NCI-H82 treated with DMSO at 0.1 percent for 48 hours (cell line): ENCODE data around the gene AMELY.
"Not testable (repeated sequence)": the region's sequence is repeated elsewhere in the genome, so short reads cannot be mapped to it uniquely, and the experiment has no call there.

Experiments used
- DNase-seq: peaks from one replicate; lab custom pipeline; 2025; ENCODE audit not compliant: unreplicated experiment; lab: John Stamatoyannopoulos, UW

AMELY gene

GRCh38 chrY:6911253-6911881 lies at the start of gene AMELY:
AMELY (minus strand) TSS chrY:6911752; CDS start chrY:6872608, 39,144 bp downstream.
- DNase-seq: no peak

GRCh38 chrY:6949947-6950346 lies 38.4 kb upstream of the AMELY start:
- DNase-seq: no peak

GRCh38 chrY:6948378-6948777 lies 36.8 kb upstream of the AMELY start:
- no peak for DNase-seq

GRCh38 chrY:6947695-6948094 lies 36.1 kb upstream of the AMELY start:
- DNase-seq: no peak

- no peak for DNase-seq
Measured at GRCh38 chrY:6935497-6935896, 23.9 kb upstream of the AMELY start.

- DNase-seq: no peak
Measured at GRCh38 chrY:6931779-6932396, 20.3 kb upstream of the AMELY start.

- DNase-seq: no peak
Measured at GRCh38 chrY:6929237-6929636, 17.7 kb upstream of the AMELY start.

GRCh38 chrY:6928265-6928664 lies 16.7 kb upstream of the AMELY start:
- DNase-seq: no peak

- no peak for DNase-seq
Measured at GRCh38 chrY:6921061-6921460, 9.5 kb upstream of the AMELY start.

- no peak for DNase-seq
Measured at GRCh38 chrY:6913362-6913761, 1.8 kb upstream of the AMELY start.

- no peak for DNase-seq
Measured at GRCh38 chrY:6910372-6911252, 940 bp downstream of the AMELY start, which contains the start of gene TBL1Y. TBL1Y (plus strand) TSS chrY:6910697; CDS start chrY:7025085, 114,388 bp downstream.

GRCh38 chrY:6909856-6910255 lies 1.7 kb downstream of the AMELY start:
- no peak for DNase-seq

GRCh38 chrY:6909118-6909521 lies 2.4 kb downstream of the AMELY start:
- no peak for DNase-seq

- not testable (repeated sequence) for DNase-seq
Measured at GRCh38 chrY:6908021-6908420, 3.5 kb downstream of the AMELY start.

- DNase-seq: no peak
Measured at GRCh38 chrY:6907591-6907990, 4.0 kb downstream of the AMELY start.

GRCh38 chrY:6902116-6902515 lies 9.4 kb downstream of the AMELY start:
- not testable (repeated sequence) for DNase-seq

GRCh38 chrY:6895236-6895635 lies 16.3 kb downstream of the AMELY start:
- DNase-seq: no peak

- DNase-seq: no peak
Measured at GRCh38 chrY:6894496-6894895, 17.1 kb downstream of the AMELY start.

- DNase-seq: no peak
Measured at GRCh38 chrY:6849384-6849783, 62.2 kb downstream of the AMELY start.

GRCh38 chrY:6842650-6843049 lies 68.9 kb downstream of the AMELY start:
- DNase-seq: not testable (repeated sequence)
